TTC549 (cell line): ENCODE results near the gene PALMD.

Experiments used
- FAIRE-seq: peaks from 2 replicates; lab custom pipeline; 2012; peaks lifted over from hg19 to GRCh38; lab: Jason Lieb, UNC

Gene PALMD, protein sequence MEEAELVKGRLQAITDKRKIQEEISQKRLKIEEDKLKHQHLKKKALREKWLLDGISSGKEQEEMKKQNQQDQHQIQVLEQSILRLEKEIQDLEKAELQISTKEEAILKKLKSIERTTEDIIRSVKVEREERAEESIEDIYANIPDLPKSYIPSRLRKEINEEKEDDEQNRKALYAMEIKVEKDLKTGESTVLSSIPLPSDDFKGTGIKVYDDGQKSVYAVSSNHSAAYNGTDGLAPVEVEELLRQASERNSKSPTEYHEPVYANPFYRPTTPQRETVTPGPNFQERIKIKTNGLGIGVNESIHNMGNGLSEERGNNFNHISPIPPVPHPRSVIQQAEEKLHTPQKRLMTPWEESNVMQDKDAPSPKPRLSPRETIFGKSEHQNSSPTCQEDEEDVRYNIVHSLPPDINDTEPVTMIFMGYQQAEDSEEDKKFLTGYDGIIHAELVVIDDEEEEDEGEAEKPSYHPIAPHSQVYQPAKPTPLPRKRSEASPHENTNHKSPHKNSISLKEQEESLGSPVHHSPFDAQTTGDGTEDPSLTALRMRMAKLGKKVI

DNA sequence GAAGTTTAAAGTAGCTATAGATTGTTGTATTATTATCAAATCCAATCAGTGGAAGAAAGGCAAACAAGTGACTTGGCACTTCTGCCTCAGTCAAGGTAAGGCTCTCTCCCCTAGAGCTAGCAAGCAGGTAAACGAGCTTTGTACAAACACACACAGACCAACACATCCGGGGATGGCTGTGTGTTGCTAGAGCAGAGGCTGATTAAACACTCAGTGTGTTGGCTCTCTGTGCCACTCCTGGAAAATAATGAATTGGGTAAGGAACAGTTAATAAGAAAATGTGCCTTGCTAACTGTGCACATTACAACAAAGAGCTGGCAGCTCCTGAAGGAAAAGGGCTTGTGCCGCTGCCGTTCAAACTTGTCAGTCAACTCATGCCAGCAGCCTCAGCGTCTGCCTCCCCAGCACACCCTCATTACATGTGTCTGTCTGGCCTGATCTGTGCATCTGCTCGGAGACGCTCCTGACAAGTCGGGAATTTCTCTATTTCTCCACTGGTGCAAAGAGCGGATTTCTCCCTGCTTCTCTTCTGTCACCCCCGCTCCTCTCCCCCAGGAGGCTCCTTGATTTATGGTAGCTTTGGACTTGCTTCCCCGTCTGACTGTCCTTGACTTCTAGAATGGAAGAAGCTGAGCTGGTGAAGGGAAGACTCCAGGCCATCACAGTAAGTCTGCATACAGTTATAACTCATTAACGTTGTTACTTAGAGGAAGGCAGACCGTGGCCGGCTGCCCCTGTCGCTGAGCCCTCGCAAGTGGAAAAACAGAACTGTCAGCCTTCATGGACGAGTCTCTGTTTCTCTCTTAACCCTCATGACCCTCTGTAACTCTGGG, at the start of gene PALMD:
PALMD (plus strand) TSS at position 415 of the 833 bp plus-strand sequence; CDS start at position 620, 205 bp downstream.
- no peak for FAIRE-seq

DNA sequence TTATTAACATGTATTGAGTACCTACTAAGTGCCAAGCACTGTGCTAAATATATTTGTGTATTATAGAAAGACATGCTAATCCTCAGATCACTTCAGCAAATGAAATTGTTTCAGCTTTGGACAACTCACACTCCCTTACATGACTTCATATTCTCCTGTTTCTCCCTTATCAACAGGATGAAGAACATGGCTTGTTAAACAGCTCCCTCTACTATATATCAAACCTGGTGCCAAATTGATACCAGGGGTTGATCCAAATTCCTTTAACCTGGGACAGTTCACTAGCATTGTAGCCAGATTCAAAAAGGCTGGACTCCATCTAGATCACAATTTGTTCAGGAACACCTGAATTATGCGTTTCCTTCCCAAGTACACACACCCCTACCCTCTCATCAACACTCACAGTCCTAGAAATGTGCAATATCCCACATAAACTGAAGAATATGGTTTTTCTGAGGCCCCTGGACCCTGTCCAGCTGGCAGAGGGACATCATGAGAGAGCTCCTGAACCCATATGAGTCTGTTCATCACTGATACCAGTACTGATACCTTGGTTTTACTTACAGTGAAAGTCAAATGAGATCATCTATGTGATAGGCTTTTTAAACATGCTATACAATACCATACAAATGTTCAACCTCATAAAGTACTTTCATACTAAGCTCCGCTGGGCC, 47.0 kb upstream of the PALMD start:
- FAIRE-seq, result no peak

DNA sequence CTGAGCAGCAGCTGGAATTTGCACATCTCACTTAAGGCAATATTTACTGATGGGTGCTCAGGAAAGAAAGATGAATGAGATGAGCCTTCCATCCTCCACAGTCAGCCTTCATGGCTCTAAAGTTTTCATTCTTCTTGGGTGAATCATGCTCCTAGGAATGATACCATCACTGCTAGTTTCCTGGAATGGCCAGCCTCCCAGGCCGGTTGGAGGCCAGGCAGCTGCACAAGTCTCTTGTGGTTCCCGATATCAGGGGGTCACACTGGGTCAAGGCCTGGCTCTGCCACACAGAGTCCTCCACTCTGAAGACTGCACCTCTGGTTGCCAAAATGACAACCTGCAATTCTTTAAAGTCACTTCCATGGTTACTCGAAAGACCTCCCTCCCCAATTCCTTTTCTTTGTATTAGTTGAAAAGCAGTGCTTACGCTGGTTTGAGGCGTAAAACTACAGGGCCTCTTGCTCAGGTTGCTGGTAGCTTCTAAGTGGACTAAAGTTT, 46.2 kb upstream of the PALMD start:
- no peak for FAIRE-seq

DNA sequence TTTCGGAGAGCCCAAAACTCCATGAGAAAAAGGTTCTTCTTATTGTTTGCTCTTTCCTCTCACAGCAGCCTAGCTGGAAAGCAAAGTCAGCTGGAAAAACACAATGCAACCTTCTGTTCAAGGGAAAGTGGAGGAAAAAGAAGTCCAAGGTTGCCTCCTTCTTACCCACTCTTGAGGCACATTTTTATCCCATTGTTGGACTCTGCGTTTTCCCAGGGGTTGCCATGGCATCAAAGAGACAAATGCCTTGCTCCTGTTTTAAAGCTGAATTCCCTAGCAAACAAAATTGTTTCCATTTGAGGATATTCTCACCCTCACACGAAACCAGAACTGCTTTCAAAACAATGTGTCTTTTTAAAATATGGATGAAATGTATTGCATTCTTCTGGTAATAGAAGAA, 45.1 kb upstream of the PALMD start:
- no peak for FAIRE-seq

DNA sequence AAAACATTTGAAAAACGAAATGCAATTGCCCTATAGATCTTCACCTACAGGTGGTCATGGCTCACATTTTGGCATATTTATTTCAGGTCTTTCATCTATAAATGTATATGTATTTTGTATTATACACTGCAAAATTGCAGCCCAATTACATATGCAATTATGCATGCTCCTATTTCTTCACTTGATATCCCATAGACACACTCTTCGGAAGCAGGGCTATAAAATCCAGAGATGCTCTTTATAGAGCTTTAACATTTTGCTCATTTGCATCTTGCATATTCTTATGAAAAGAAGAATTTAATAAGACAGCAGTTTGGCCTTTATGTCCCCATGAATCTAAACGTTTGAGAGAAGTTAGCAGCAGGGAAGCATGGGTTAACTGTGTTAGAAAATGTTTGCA, 44.7 kb upstream of the PALMD start:
- no peak for FAIRE-seq

DNA sequence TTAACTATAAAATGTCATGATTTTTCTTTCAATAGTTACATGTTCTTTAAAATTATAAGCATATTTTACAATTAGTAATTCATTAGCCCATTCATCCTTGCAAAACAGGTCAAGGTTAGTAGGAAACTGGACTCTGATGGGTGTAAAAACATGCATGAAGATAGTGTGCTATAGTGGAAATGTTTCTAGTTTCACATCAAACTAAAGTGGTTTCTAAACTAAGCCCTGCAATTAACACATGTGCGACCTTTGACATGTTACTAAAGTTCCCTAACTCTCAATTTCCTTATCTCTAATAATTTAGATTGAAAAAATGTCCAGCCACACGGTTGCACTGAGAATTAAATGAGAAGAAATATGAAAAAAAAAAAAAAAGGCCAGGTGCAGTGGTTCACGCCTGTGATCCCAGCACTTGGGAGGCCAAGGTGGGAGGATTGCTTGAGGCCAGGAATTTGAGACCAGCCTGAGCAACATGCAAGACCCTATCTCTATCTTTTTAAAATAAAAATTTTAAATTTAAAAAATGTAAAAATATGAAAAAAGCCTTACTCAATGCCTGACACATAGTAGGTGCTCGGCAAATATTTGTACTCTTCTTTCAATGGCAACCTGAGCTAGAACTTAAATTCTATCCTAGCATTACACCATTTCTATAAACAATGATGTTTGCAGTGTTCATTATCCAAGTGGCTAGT, 44.1 kb upstream of the PALMD start:
- no peak for FAIRE-seq

DNA sequence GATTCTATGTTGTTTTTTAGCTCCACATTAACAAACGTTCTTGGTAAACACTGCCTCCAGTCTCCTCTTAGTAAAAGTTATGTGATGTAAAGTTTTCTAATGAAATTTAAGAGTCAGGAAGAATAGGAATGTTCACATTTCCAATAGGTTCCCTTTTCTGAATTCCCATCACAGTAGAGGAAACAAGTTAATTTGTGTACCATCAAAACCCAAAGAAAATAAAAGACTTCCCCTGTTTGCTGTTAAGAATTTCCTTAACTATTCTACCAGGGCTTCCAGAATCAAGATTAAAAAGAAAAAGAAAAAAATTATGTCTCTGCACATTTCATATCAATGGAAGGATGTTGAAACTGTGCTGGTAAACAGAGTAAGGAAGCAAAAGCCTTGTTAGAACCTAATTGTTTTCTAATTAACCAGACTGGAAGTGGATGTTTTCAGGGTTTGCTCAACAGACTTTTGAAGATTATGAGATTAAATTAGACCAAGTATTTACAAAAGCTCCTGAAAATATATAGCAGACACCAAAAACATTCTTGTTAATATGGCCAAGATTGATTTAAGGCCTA, 43.4 kb upstream of the PALMD start:
- no peak for FAIRE-seq

DNA sequence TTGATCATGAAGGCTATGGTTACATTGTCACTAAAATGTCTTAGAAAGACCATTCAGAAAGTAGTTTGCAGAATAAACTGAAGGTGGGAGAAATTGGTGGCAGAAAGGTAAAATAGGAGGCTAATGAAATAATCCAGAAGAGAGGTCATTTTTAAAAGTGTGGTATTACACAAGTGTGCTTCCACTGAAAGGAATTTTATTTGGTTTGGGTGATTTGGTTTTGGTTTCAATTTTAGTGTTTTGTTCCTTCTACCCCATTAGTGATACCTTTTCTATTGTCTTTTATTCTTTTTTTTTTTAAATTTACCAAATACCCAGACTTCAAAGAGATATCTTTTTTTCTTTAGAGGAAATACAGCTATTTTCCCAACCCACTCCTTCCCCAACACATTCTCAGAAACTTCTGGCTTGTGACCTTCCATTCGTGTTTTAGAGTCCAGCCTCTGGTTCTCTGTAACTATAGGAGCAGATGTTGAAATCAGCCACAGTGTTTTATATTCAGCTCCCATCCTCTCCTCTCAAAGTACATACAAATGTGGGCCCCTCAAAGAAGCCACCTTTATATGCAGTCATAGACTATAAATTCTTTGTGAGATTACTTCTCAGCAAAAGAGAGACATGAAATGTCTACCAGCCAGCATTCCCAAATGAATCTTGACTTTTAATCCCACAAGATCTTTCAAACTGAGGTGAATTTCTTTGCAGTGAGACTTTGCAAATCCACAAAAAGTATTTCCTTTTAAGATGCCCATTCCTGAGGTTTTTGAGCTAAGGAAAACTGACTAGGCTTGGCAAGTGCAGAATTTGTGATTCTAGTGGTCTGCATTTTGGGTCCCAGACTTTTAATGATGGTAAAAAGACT, 42.0 kb upstream of the PALMD start:
- no peak for FAIRE-seq

DNA sequence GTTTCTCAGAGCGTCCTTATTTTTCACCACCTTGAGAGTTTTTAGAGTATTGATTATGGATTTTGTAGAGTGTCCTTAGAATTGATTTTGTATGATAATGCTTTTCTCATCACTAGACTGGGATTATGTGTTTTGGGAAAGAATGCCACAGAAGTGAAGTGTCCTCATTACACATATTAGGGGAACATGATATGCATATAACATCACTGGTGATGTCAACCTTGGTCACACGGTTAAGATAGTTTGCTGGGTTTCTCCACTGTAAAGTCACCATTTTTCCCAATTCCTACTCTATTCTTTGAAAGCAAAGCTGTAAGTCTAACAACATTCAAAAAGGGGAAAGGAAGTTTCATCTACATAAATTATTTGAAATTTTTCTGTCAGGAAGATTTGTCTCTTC, 39.6 kb upstream of the PALMD start:
- no peak for FAIRE-seq

DNA sequence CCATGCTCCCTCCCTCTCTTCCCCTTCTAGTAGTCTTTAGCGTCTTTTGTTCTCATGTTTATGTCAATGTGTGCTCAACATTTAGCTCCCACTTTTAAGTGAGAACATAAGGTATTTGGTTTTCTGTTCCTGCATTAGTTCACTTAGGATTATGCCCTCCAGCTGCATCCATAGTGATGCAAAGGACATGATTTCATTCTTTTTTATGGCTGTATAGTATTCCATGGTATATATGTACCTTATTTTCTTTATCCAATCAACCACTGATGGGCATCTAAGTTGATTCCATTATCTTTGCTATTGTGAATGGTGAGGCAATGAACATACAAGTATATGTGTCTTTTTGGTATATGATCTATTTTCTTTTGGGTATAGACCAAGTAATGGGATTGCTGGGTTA, 38.3 kb upstream of the PALMD start:
- no peak for FAIRE-seq

DNA sequence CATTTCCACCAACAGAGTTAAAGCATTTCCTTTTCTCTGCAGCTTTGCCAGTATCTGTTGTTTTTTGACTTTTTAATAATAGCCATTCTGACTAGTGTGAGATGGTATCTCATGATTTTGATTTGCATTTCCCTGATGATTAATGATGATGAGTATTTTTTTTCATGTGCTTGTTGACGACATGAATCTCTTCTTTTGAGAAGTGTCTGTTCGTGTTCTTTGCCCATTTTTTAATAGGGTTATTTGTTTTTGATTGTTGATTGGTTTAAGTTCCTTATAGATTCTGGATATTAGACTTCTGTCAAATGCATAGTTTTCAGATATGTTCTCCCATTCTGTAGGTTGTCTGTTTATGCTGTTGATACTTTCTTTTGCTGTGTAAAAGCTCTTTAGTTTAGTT, 37.9 kb upstream of the PALMD start:
- FAIRE-seq, result no peak

DNA sequence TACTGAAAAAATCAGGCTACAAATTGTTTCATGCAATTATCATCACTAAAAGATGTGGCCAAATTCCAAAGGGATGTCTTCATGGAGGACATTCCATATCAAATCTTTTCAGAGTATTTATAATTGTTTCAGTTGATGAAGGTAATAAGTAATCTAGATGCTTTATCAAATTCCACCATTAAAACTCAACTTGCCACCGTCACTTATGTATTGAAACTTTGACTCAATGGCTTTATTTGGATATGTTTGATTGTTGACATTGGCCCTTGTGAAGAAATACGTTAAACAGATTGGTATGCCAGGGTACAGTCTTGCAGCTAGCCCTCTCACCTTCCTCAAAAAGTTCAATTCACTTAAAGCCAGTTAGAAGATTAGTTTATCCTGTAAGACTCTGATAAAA, 32.2 kb upstream of the PALMD start:
- FAIRE-seq, result no peak

DNA sequence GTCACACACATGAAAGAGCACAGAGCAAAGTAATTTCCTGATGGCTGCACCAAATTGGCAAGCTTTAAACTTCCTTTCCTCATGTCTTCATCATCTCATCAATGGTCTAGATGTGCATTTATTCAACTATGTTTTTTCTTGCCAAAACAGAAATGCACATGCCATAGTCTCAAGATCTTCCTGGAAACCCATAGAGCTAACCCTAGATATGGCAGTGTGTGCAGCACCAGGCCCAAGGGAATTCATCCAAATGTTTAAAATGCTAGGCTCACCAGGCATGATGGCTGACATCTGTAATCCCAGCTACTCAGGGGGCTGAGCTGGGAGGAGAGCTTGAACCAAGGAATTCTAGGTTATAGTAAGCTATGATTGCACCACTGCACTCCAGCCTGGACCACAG, 31.2 kb upstream of the PALMD start:
- no peak for FAIRE-seq

DNA sequence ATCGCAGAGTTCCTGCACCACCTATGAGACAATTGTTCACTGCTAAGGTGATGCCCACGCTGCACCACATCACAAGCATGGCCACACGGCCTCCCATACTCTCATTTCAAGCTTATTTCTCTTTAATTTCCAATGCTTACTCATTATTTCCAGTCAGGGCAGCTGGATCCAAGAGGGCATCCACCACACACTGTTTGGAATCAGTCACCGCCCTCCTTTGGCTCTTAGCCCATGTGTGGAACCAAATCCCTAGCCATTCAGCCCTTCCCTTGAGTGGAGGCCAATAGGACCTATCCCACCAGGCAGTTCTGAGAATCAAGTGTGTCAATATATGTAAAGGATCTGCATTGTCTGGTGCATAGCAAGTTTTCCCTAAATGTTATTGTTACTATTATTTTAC, 26.3 kb upstream of the PALMD start:
- FAIRE-seq, result no peak

DNA sequence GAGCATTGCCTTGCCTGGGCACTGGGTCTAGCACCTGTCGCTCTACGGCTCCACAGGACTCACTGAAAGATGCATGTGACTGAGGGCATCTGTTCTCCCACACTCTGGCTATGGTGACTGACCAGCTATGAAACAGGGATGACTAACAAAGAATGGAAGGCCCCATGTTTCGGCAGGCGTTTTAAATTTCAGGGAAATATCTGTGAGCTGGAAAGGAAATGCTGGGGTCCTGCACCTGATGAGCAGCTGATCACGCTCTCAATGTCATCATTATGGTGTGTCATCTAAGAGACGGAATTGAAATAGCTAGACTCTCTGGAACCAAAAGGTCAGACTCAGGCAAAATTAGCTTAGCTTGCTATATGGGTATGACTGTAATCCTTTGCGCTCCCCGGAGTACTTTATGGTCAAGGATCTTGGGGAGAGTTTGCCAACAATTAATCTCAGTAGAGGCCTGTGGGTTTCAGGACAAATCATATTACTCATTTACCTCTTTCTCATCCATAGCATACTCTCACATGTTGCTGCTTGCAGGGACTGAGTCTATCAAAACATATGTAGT, 24.5 kb upstream of the PALMD start:
- no peak for FAIRE-seq

DNA sequence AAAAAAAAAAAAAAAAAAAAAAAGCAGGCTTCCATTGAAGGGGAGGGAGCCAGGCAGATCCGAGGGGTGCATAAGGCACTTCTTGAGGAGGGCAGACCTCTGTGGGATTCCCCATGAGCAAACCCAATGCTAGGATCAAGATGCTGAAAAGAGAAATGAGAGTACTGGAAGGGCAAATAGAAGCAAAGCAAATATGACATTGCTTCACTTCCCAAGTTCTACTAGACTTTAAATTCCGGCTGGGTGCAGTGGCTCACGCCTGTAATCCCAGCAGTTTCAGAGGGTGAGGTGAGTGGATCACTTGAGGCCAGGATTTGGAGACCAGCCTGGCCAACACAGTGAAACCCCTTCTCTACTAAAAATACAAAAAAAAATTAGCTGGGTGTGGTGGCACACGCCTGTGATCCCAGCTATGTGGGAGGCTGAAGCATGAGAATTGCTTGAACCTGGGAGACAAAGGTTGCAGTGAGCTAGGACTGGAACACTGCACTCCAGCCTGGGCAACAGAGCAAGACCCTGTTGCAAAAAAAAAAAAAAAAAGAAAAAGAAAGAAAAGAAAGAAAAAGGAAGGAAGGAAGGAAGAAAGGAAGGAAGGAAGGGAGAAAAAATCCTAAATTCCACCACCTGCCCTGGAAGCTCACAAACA, 23.1 kb upstream of the PALMD start:
- no peak for FAIRE-seq

DNA sequence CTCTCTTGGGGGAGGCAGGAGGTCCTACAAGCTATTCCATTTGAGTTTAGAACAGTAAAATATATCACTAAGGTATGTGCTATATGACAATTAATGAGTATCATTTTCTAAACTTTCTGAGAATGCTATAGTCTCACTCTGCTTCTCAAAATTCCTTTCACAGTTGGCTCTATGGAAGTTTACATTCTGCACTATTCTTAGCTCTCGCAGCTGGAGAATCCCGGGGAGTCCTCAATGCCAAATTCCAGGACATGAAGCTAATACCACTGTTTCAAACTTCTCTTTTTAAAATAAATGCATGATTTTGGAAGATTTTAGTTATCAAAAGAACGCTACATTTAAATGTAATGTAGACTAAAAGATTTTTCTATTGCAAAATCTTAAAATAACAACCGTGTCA, 22.4 kb upstream of the PALMD start:
- no peak for FAIRE-seq

DNA sequence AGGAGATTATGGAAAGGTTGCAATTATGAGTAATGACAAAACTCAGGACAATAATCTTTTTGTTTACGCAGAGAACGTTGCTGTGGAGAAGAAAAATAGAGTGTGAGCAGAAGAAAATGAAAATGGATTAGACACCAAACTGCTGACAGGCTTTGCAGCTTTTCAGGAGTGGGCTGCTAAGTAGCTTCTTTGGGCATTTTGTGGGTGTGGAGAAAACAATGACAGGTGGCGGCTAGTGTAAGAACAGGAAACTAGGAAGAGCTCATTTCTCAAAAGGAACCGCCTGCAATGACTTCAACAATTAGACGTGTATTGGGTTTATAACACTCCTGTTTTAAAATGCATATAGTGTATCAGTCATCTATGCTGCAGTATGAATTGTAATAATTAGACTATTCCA, 18.3 kb upstream of the PALMD start:
- FAIRE-seq, result no peak

DNA sequence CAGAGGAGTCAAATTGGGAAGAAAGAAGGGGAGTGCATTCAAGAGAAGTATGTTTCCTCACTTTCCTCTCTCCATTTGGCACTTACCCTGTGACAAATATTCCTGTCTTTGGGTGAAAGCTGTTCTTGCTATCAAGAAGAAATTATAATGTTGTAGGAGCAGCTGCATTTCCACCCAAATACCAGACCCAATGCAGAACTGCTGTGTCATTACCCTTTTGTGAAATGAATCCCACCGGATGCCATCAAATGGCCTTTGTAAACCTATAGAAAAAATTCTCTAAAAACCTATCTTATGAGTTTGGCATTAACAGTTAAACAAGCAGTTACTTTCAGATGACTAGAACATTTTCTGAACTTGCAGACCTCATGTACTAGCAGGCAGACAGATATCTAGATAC, 16.7 kb upstream of the PALMD start:
- FAIRE-seq, result no peak
